22Rv1 (cell line): ENCODE results near the gene RAET1G.
"Not testable (repeated sequence)": the region's sequence is repeated elsewhere in the genome, so short reads cannot be mapped to it uniquely, and the experiment has no call there.

Experiments used
- ZFX ChIP-seq: fragments of 450-650 bp; IDR thresholded peaks from 2 replicates; pipeline ENCODE4 v1.6.1; 2017; ENCODE audit warnings: antibody characterized with exemption, borderline replicate concordance
- TF ChIP-seq, protein P1 (sequence below): fragments of 450-650 bp; IDR thresholded peaks from 2 replicates; pipeline ENCODE4 v1.5.1; 2017; ENCODE audit warnings: mild to moderate bottlenecking

GRCh38 chr6:149938013-149938570 is 15.2 kb upstream of the RAET1G start:
- TF ChIP-seq, protein P1, sequence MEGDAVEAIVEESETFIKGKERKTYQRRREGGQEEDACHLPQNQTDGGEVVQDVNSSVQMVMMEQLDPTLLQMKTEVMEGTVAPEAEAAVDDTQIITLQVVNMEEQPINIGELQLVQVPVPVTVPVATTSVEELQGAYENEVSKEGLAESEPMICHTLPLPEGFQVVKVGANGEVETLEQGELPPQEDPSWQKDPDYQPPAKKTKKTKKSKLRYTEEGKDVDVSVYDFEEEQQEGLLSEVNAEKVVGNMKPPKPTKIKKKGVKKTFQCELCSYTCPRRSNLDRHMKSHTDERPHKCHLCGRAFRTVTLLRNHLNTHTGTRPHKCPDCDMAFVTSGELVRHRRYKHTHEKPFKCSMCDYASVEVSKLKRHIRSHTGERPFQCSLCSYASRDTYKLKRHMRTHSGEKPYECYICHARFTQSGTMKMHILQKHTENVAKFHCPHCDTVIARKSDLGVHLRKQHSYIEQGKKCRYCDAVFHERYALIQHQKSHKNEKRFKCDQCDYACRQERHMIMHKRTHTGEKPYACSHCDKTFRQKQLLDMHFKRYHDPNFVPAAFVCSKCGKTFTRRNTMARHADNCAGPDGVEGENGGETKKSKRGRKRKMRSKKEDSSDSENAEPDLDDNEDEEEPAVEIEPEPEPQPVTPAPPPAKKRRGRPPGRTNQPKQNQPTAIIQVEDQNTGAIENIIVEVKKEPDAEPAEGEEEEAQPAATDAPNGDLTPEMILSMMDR = not testable (repeated sequence)
- TF ChIP-seq ZFX = not testable (repeated sequence)
